Tibial nerve (tissue), 4 donors: Measurements from ENCODE around the gene CASZ1. TPM values are rescaled to one million over a fixed set of nuclear protein-coding genes. Genes with fewer than 3 reads are reported as not detected.

ENCODE experiments used
- DNase-seq, 2 donors: peaks; one replicate each; pipeline ENCODE4 v3.0.0-alpha.2; 2019; ENCODE audit warnings: low spot score in 2 of 2
- H3K27ac ChIP-seq, 4 donors: fragments of 200-600 bp; sonication (generic) in 3 of 4; one replicate each; pipeline ENCODE4 v1.5.1; 2017 to 2019; ENCODE audit warnings: mild to moderate bottlenecking in 1 of 4
- H3K27me3 ChIP-seq, 2 donors: fragments of 200-600 bp; sonication (generic) in 1 of 2; one replicate each; pipeline versions ENCODE4 v1.5.1 to v1.6.0; 2017 to 2019
- H3K36me3 ChIP-seq, 3 donors: fragments of 200-600 bp; sonication (generic); one replicate each; pipeline ENCODE4 v1.5.1; 2018 to 2019
- H3K4me1 ChIP-seq, 4 donors: fragments of 200-600 bp; sonication (generic) in 3 of 4; one replicate each; pipeline ENCODE4 v1.5.1; 2017 to 2019
- H3K4me3 ChIP-seq, 4 donors: fragments of 200-600 bp; sonication (generic) in 3 of 4; one replicate each; pipeline ENCODE4 v1.5.1; 2017 to 2019; ENCODE audit warnings: mild to moderate bottlenecking in 1 of 4, moderate library complexity in 1 of 4
- H3K9me3 ChIP-seq, 4 donors: fragments of 200-600 bp; sonication (generic) in 3 of 4; one replicate each; pipeline ENCODE4 v1.5.1; 2017 to 2019
- EP300 ChIP-seq, 2 donors: sonication (generic); formaldehyde crosslinking; IDR thresholded peaks; one replicate each; pipeline ENCODE4 v1.6.1; 2017; ENCODE audit warnings: antibody characterized with exemption in 2 of 2, mild to moderate bottlenecking in 1 of 2
- POLR2A ChIP-seq, 2 donors: fragments of 450-650 bp; IDR thresholded peaks; one replicate each; pipeline ENCODE4 v1.6.1; 2017; ENCODE audit warnings: antibody characterized with exemption in 2 of 2, mild to moderate bottlenecking in 2 of 2, moderate library complexity in 2 of 2
- WGBS, 2 donors: methylation state at CpG; one replicate each; pipeline ENCODE4 v1.1.5; 2018; 5-methylcytosine and 5-hydroxymethylcytosine counted together
- total RNA-seq, 4 donors: library from RNA; depleted of rRNA; stranded (reverse); fragments of >200 nt; gene quantifications; one replicate each; pipeline ENCODE4 v1.1.0, GENCODE V29; 2016
- TF ChIP-seq, protein P1 (sequence below), 5 experiments: fragments of 200-600 bp in 3 of 5; fragments of 450-650 bp in 2 of 5; sonication (generic) in 3 of 5; IDR thresholded peaks; one replicate each; pipeline ENCODE4 v1.5.1; 2016 to 2019; ENCODE audit warnings: antibody characterized with exemption in 5 of 5, mild to moderate bottlenecking in 3 of 5, moderate library complexity in 2 of 5

Gene CASZ1, protein sequence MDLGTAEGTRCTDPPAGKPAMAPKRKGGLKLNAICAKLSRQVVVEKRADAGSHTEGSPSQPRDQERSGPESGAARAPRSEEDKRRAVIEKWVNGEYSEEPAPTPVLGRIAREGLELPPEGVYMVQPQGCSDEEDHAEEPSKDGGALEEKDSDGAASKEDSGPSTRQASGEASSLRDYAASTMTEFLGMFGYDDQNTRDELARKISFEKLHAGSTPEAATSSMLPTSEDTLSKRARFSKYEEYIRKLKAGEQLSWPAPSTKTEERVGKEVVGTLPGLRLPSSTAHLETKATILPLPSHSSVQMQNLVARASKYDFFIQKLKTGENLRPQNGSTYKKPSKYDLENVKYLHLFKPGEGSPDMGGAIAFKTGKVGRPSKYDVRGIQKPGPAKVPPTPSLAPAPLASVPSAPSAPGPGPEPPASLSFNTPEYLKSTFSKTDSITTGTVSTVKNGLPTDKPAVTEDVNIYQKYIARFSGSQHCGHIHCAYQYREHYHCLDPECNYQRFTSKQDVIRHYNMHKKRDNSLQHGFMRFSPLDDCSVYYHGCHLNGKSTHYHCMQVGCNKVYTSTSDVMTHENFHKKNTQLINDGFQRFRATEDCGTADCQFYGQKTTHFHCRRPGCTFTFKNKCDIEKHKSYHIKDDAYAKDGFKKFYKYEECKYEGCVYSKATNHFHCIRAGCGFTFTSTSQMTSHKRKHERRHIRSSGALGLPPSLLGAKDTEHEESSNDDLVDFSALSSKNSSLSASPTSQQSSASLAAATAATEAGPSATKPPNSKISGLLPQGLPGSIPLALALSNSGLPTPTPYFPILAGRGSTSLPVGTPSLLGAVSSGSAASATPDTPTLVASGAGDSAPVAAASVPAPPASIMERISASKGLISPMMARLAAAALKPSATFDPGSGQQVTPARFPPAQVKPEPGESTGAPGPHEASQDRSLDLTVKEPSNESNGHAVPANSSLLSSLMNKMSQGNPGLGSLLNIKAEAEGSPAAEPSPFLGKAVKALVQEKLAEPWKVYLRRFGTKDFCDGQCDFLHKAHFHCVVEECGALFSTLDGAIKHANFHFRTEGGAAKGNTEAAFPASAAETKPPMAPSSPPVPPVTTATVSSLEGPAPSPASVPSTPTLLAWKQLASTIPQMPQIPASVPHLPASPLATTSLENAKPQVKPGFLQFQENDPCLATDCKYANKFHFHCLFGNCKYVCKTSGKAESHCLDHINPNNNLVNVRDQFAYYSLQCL (N-terminal part only)
- total RNA-seq, result 1 to 10 TPM; 1.7 to 7.5 (median 5.1) TPM

DNA sequence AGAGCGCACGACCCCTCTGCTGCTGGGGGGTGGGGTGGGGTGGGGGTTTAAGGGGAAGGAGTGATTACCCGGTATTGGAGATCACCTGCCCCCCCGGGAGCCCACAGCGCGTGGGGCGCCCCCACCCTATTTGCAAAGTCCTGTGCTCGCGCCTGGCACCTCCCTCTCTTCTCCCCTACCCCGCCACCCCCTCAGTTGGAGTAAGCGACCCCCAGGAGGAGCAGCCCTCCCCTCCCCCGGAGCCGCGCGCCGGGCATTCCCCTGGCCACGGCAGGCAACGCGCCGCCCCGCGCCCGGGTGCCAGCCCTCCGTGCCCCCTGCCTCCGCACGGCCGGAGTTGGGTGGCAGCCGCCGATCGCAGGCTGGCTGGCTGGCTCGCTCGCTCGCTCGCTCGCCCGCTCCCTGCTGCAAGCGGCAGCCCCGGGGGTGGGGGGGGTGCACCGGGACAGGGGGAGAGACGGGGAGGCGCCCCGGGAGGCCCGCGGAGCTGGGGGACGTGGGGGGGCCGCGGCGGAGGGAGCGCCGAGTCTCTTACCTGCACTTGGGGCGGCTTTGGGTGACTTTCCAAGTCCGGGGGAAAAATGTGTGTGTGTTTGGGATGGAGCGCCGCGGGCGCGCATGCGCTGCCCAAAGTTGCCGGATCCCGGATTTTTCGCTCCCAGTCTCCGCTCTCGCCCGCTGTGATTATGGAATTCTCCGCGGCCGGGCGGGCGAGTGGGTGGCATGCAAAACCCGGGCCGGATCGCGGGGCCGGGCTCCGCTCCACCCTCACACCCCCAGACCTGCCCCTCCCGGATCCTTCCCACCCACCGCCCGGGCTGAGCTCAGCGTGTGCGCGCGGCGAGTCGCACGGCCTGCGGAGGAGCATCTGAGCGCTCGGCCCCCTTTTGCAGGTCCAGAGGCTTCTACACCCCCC is at the start of gene CASZ1:
Gene CASZ1, minus strand, starts transcription at position 618 of the 916 bp plus-strand sequence. CDS start 102,757 bp downstream, outside the sequence.
- peak within 1 kb of the TSS in 1 of 4 donors; percentile 67 for H3K27ac ChIP-seq
- peak; percentile 27 to 65 for DNase-seq
- H3K4me3 ChIP-seq, result peak within 1 kb of the TSS; percentile 22 to 65 (median 47)
- H3K36me3 ChIP-seq, result no peaks in the 10 kb centered on the region
- TF ChIP-seq EP300 (IDR thresholded peaks at IDR 0.05), result peak; percentile 54 to 77
- peak in 1 of 2 donors; percentile 34 for TF ChIP-seq POLR2A (IDR thresholded peaks at IDR 0.05)
- TF ChIP-seq, protein P1, sequence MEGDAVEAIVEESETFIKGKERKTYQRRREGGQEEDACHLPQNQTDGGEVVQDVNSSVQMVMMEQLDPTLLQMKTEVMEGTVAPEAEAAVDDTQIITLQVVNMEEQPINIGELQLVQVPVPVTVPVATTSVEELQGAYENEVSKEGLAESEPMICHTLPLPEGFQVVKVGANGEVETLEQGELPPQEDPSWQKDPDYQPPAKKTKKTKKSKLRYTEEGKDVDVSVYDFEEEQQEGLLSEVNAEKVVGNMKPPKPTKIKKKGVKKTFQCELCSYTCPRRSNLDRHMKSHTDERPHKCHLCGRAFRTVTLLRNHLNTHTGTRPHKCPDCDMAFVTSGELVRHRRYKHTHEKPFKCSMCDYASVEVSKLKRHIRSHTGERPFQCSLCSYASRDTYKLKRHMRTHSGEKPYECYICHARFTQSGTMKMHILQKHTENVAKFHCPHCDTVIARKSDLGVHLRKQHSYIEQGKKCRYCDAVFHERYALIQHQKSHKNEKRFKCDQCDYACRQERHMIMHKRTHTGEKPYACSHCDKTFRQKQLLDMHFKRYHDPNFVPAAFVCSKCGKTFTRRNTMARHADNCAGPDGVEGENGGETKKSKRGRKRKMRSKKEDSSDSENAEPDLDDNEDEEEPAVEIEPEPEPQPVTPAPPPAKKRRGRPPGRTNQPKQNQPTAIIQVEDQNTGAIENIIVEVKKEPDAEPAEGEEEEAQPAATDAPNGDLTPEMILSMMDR (IDR thresholded peaks at IDR 0.05), result peak in 1 of 5 experiments; percentile 38
- no peaks in the 10 kb centered on the region for H3K9me3 ChIP-seq
- WGBS, 2 donors, result 1 to 2% methylated on average over 55 to 67 of the region's 88 CpGs
- peaks cover 0 to 51% (median 18%) of the 10 kb centered on the region in 4 donors for H3K4me1 ChIP-seq
- peaks cover 0 to 96% of the 10 kb centered on the region in 2 donors for H3K27me3 ChIP-seq

DNA sequence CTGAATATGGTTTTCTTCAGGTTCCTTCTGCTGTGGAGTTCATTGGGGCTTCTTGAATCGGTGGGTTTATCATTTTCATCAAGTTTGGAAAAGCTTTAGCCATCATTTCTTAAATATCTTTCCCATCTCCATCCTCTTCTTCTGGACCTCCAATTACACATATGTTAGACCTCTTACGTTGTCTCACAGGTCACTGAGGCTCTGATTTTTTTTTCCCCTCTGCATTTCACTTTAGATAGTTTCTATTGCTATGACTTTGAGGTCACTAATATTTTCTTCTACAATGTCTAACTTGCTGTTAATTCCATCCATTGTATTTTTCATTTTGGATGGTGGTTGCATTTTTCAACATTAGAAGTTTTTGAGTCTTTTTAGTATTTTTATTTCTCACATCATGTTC is 47.3 kb upstream of the CASZ1 start:
- Histone ChIP-seq H3K4me3 (no peak overlapping the region), H3K36me3 (no peaks in the 10 kb centered on the region), H3K27me3 (peaks cover 0 to 21% of the 10 kb centered on the region in 2 donors), H3K4me1 (no peaks in the 10 kb centered on the region), H3K27ac (no peak overlapping the region), H3K9me3 (peaks cover 0 to 44% (median 3%) of the 10 kb centered on the region in 4 donors)
- WGBS, 2 donors, result 79 to 94% methylated on average over 2 of the region's 2 CpGs
- TF ChIP-seq POLR2A (IDR thresholded peaks at IDR 0.05) (no peak), EP300 (IDR thresholded peaks at IDR 0.05) (no peak)
- TF ChIP-seq, protein P1 (IDR thresholded peaks at IDR 0.05), result no peak
- no peak for DNase-seq

DNA sequence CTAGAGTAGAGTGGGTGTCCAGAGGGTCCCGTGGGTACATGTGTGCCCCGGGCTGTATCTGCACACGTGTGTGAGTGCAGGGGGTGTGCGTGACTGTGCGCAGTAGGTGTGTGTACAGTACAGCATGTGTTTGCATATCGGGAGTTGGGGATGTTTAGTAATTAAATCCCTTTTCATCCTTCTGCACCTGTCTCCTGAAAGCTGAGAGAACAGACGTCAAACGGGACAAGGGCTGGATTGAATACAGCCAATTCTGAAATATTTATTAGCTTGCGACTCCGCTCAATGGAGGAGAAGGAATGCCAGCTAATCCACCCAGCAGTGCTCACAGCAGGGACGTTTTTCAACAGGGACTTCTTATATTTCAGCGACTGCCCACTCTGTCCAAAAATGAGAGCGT is 44.7 kb upstream of the CASZ1 start:
- DNase-seq, result no peak
- Histone ChIP-seq H3K36me3 (no peaks in the 10 kb centered on the region), H3K4me3 (no peak overlapping the region), H3K4me1 (peaks cover 0 to under 1% (median 0%) of the 10 kb centered on the region in 4 donors), H3K9me3 (peaks cover 0 to 35% (median 1%) of the 10 kb centered on the region in 4 donors), H3K27ac (no peak overlapping the region), H3K27me3 (peaks cover 0 to 47% of the 10 kb centered on the region in 2 donors)
- TF ChIP-seq EP300 (IDR thresholded peaks at IDR 0.05), result no peak
- no peak for TF ChIP-seq POLR2A (IDR thresholded peaks at IDR 0.05)
- TF ChIP-seq, protein P1 (IDR thresholded peaks at IDR 0.05), result no peak
- WGBS, 2 donors, result 52 to 64% methylated on average over 13 of the region's 13 CpGs

DNA sequence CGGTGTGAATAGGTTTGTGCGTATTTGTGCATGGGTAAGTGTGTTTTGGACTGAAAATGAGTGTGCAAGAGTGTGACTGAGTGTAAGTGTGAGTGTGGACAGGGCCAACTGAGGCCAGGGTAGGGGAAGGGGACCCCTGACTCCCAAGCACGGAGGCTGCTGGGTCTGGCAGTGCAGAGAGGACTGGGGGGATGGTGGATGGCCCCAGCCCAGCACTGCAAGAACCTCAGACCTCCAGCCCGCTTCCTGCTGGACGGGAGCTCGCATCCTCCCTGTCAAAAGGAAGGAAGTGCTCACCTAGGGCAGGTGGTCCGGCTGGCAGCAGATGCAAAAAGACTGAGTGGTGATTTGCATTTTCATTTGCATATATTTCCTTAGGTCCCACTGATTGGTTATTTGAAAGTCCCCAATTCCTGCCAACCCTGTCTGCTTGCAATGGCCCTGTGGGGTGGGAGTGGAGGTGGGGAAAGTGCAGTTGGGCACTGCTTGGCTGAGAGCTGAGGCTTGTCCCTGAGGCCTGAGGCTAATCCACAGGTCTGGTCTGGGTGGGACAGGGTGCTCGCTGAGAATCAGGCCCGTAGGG is 42.8 kb upstream of the CASZ1 start:
- Histone ChIP-seq H3K36me3 (no peaks in the 10 kb centered on the region), H3K27ac (no peak overlapping the region), H3K4me1 (peaks cover 0 to 10% (median 0%) of the 10 kb centered on the region in 4 donors), H3K4me3 (no peak overlapping the region), H3K27me3 (peaks cover 0 to 57% of the 10 kb centered on the region in 2 donors), H3K9me3 (peaks cover 0 to 16% (median 1%) of the 10 kb centered on the region in 4 donors)
- TF ChIP-seq EP300 (IDR thresholded peaks at IDR 0.05) (no peak), POLR2A (IDR thresholded peaks at IDR 0.05) (no peak)
- no peak for DNase-seq
- WGBS, 2 donors, result 69 to 76% methylated on average over 9 of the region's 9 CpGs
